ENCODE data around the gene ANXA4. TPM values are rescaled to one million over a fixed set of nuclear protein-coding genes. Genes with fewer than 3 reads are reported as not detected.
"Not testable (repeated sequence)": the region's sequence is repeated elsewhere in the genome, so short reads cannot be mapped to it uniquely, and the experiment has no call there.

ANXA4 gene
- total RNA-seq, 1 donor from 2014 or later: 4.7 TPM

- H2AFZ ChIP-seq (replicated peaks): no peak overlapping the region
- no peak for DNase-seq (ENCODE audit: low spot score)
These were observed 20.1 kb downstream of the ANXA4 start for GRCh38 chr2:69762025-69762424.

GRCh38 chr2:69762513-69763494, 20.9 kb downstream of the ANXA4 start:
- H3K27me3 ChIP-seq: no peaks in the 10 kb centered on the region
- no peaks in the 10 kb centered on the region for H4K20me1 ChIP-seq (ENCODE audit: low read depth)
- no peaks in the 10 kb centered on the region for H3K79me2 ChIP-seq (ENCODE audit: low read depth)
- no peaks in the 10 kb centered on the region for H3K27me3 Mint-ChIP-seq (ENCODE audit: insufficient read depth, low read depth)
- no peak overlapping the region for H3K4me3 Mint-ChIP-seq
- H3K9me3 Mint-ChIP-seq: no peaks in the 10 kb centered on the region
- H3K4me1 ChIP-seq: no peaks in the 10 kb centered on the region
- peak overlapping the region; percentile 22 for H2AFZ ChIP-seq (replicated peaks)
- no peaks in the 10 kb centered on the region for H3F3A ChIP-seq (ENCODE audit: low read depth)
- no peak overlapping the region for H3K27ac ChIP-seq
- no peak overlapping the region for H3K9ac ChIP-seq
- no peak for TF ChIP-seq EZH2phosphoT487 (IDR thresholded peaks at IDR 0.05)
- no peak for TF ChIP-seq EZH2 (IDR thresholded peaks at IDR 0.05)
- TF ChIP-seq CTCF (IDR thresholded peaks at IDR 0.05): no peak
- H3K4me2 ChIP-seq: no peak overlapping the region
- no peaks in the 10 kb centered on the region for H3K9me3 ChIP-seq (ENCODE audit: low read depth)
- no peaks in the 10 kb centered on the region for H3K36me3 Mint-ChIP-seq
- H3K36me3 ChIP-seq: no peaks in the 10 kb centered on the region
- no peak for DNase-seq (ENCODE audit: low spot score)
- no peak overlapping the region for H3K27ac Mint-ChIP-seq
- H3K4me3 ChIP-seq: no peak overlapping the region
- peaks cover 6% of the 10 kb centered on the region for H3K4me1 Mint-ChIP-seq

More at GRCh38 chr2:69762025-69762424, 20.1 kb downstream of the ANXA4 start:
- Mint-ChIP-seq H3K4me3 (no peak overlapping the region), H3K27ac (no peak overlapping the region), H3K4me1 (peaks cover 6% of the 10 kb centered on the region), H3K36me3 (no peaks in the 10 kb centered on the region), H3K9me3 (no peaks in the 10 kb centered on the region), H3K27me3 (ENCODE audit: insufficient read depth, low read depth) (no peaks in the 10 kb centered on the region)
- no peak overlapping the region for H3K27ac ChIP-seq
- no peak overlapping the region for H3K4me3 ChIP-seq
- TF ChIP-seq EZH2phosphoT487 (IDR thresholded peaks at IDR 0.05) (no peak), EZH2 (IDR thresholded peaks at IDR 0.05) (no peak), CTCF (IDR thresholded peaks at IDR 0.05) (no peak)
- H3K36me3 ChIP-seq: no peaks in the 10 kb centered on the region
- H3K79me2 ChIP-seq (ENCODE audit: low read depth): no peaks in the 10 kb centered on the region
- H3K27me3 ChIP-seq: no peaks in the 10 kb centered on the region
- no peak overlapping the region for H3K9ac ChIP-seq
- H3K9me3 ChIP-seq (ENCODE audit: low read depth): no peaks in the 10 kb centered on the region
- H3K4me1 ChIP-seq: no peaks in the 10 kb centered on the region
- no peak overlapping the region for H3K4me2 ChIP-seq
- no peaks in the 10 kb centered on the region for H3F3A ChIP-seq (ENCODE audit: low read depth)
- H4K20me1 ChIP-seq (ENCODE audit: low read depth): no peaks in the 10 kb centered on the region

GRCh38 chr2:69763831-69764230, 21.9 kb downstream of the ANXA4 start:
- not testable (repeated sequence) for H2AFZ ChIP-seq (replicated peaks); H3K9ac ChIP-seq; H3F3A ChIP-seq (ENCODE audit: low read depth); H3K27me3 Mint-ChIP-seq (ENCODE audit: insufficient read depth, low read depth); H3K36me3 ChIP-seq; H3K27me3 ChIP-seq; H3K4me1 Mint-ChIP-seq; DNase-seq (ENCODE audit: low spot score); H3K36me3 Mint-ChIP-seq; H3K4me3 Mint-ChIP-seq; H3K9me3 ChIP-seq (ENCODE audit: low read depth); H3K79me2 ChIP-seq (ENCODE audit: low read depth); H3K4me1 ChIP-seq; H4K20me1 ChIP-seq (ENCODE audit: low read depth); H3K4me3 ChIP-seq; H3K27ac ChIP-seq; H3K9me3 Mint-ChIP-seq; H3K27ac Mint-ChIP-seq; H3K4me2 ChIP-seq
